Measurements from ENCODE around the gene NPEPL1. TPM values are rescaled to one million over a fixed set of nuclear protein-coding genes. Genes with fewer than 3 reads are reported as not detected.

NPEPL1 gene
- total and polyA plus RNA-seq, 8 donors: 25.1 to 44.4 (median 33.3) TPM

DNA sequence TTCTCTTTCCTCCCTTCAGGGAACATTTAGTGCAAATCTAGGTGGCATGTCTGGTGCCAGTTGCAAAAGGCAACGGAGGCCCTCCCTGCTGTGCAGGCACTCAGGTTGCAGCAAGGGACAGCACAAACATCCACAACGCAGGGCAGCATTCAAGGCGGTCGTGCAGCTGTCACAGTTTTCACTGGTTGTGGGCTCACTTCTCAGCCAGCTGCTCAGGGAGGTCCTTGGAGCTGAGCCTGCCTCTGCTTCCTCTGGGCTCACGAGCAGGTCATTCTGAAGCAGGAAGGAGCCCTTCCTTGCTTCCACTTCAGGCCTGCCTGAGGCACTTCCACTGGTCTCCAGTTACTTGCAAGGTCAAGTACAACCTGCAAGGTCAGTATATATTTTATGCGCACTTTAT, 3.8 kb upstream of the NPEPL1 start:
- Histone ChIP-seq H3K27me3 (no peaks in the 10 kb centered on the region), H3K4me3 (no peak overlapping the region), H3K4me1 (peaks cover 16 to 31% of the 10 kb centered on the region in 2 donors), H3K27ac (no peak overlapping the region), H3K36me3 (peaks cover 0 to 5% of the 10 kb centered on the region in 2 donors), H3K9me3 (no peaks in the 10 kb centered on the region)
- intact Hi-C loops (cut with DNase I): no loop called here
- DNase-seq (peak in 2 of 4 donors; percentile 54), ATAC-seq (peak; percentile 46)
- no peak for TF ChIP-seq CTCF (IDR thresholded peaks at IDR 0.05)

DNA sequence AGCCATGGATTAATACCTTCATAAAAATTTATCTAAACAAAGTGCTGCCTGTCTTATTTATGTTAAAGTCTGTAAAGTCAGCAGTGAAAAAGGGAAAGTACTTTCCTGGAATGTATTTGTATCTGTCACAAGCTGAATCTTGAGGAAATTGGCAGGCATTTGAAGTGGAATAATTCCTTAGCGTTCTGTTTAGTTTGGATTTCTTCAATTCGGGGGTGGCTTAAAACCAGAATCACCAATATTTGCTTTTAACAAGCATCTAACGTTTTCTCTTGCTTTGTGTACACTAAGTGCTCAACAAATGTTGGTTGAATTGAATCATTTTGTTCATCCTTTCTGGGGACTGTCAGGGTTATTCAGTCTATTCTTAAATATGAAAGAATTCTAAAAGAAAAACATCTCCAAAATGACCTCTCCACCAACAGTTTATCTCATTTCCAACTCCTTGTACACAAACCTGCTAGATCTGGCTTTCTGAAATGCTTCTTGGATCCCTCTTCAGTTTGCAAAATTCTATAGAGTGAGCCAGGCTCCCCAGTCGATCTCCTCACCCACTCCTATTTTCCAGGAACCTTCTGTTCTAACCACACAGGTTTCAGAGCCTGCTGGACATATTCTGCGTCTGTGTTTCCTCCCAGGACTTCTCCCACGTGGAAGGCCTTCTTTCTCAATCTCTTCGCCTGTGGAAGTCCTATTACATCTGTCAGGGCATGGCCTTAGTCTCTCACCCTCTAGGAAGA, 2.0 kb upstream of the NPEPL1 start:
- intact Hi-C loops (cut with DNase I): no loop called here
- Histone ChIP-seq H3K9me3 (no peaks in the 10 kb centered on the region), H3K4me3 (no peak overlapping the region), H3K36me3 (peaks cover 0 to 5% of the 10 kb centered on the region in 2 donors), H3K4me1 (peaks cover 23 to 40% of the 10 kb centered on the region in 2 donors), H3K27ac (peak overlapping the region; percentile 90 to 98), H3K27me3 (no peaks in the 10 kb centered on the region)
- TF ChIP-seq CTCF (IDR thresholded peaks at IDR 0.05): no peak
- DNase-seq (peak in 1 of 4 donors; percentile 20), ATAC-seq (peak; percentile 9)

- peaks cover 23 to 40% of the 10 kb centered on the region in 2 donors for H3K4me1 ChIP-seq
- TF ChIP-seq CTCF (IDR thresholded peaks at IDR 0.05): no peak
- intact Hi-C loops (cut with DNase I): no loop called here
- H3K4me3 ChIP-seq: peak overlapping the region in 1 of 2 donors; percentile 9
- DNase-seq: peak in 2 of 4 donors; percentile 17 to 87
- no peaks in the 10 kb centered on the region for H3K27me3 ChIP-seq
- no peaks in the 10 kb centered on the region for H3K9me3 ChIP-seq
- peaks cover 0 to 19% of the 10 kb centered on the region in 2 donors for H3K36me3 ChIP-seq
- ATAC-seq: peak; percentile 47
- H3K27ac ChIP-seq: peak overlapping the region; percentile 90 to 98
These were observed 624 bp upstream of the NPEPL1 start for GRCh38 chr20:58691773-58692578.

DNA sequence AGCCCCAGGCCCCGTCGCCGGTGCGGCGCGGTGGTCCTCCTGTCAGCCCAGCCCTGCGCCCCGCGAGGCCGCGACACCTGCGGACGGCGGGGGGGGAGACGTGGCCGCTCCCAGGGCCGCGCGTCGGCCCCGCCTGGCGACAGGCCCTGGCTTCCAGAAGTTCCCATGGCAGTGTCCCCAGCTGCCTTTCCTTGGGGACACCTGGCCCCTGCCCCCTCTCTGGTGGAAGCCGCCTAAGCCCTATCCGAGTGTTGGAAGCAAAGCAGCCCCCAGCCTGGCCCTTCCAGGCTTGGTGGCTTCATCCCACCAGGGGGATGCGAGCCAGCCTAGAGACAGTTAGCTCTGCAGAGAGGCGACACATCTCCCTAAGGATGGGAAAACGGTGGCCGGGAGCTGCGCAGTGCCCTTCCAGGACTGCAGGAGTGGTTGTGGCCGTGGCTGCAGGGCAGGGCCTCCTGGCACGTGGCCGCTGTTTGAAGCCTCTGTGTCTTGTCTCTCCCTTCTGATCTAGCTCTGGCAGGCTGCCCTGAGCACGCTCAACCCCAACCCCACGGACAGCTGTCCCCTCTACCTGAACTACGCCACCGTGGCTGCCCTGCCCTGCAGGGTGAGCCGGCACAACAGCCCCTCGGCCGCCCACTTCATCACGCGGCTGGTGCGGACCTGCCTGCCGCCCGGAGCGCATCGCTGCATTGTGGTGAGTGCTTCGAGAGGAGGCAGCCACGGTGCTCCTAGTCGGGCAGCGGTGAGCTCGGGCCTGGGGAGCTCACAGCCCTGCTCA, 816 bp downstream of the NPEPL1 start:
- ATAC-seq (peak; percentile 7), DNase-seq (peak in 2 of 4 donors; percentile 10 to 80)
- TF ChIP-seq CTCF (IDR thresholded peaks at IDR 0.05): no peak
- peak overlapping the region; percentile 78 to 87 for H3K27ac ChIP-seq
- peak overlapping the region; percentile 40 to 55 for H3K4me3 ChIP-seq
- no peaks in the 10 kb centered on the region for H3K9me3 ChIP-seq
- no peaks in the 10 kb centered on the region for H3K27me3 ChIP-seq
- intact Hi-C loops (cut with DNase I): no loop called here
- peaks cover 23 to 40% of the 10 kb centered on the region in 2 donors for H3K4me1 ChIP-seq
- H3K36me3 ChIP-seq: peaks cover 0 to 32% of the 10 kb centered on the region in 2 donors

All from left lung (tissue), 10 donors.